Psoas muscle (tissue), 8 donors: ENCODE results near the gene FGGY. TPM values are rescaled to one million over a fixed set of nuclear protein-coding genes. Genes with fewer than 3 reads are reported as not detected.

Experiments used
- ATAC-seq, 4 donors: fragments of 200-7000 bp; cut with Tn5 transposase; one replicate each; pipeline ENCODE4 v1.9.1; 2020; ENCODE audit warnings: moderate library complexity in 3 of 4, mild to moderate bottlenecking in 2 of 4
- DNase-seq, 2 donors: peaks; one replicate each; pipeline ENCODE4 v3.0.0-alpha.2; 2020
- H3K27ac ChIP-seq: fragments of 200-600 bp; one replicate; pipeline ENCODE4 v1.8.0; 2022
- H3K27me3 ChIP-seq, 3 donors: fragments of 200-600 bp in 1 of 3; one replicate each; pipeline versions ENCODE4 v1.6.1 to v1.8.0; 2013 to 2022; ENCODE audit warnings: low read length in 2 of 3, mild to moderate bottlenecking in 2 of 3, moderate library complexity in 1 of 3; ENCODE audit not compliant: insufficient read depth in 3 of 3
- H3K36me3 ChIP-seq, 2 donors: fragments of 200-600 bp in 1 of 2; one replicate each; pipeline versions ENCODE4 v1.6.1 to v1.8.0; 2013 to 2022; ENCODE audit warnings: low read depth in 1 of 2, mild to moderate bottlenecking in 1 of 2, moderate library complexity in 1 of 2; ENCODE audit not compliant: insufficient read depth in 1 of 2
- H3K4me1 ChIP-seq: fragments of 200-600 bp; one replicate; pipeline ENCODE4 v1.8.0; 2022
- H3K4me3 ChIP-seq: fragments of 200-600 bp; one replicate; pipeline ENCODE4 v1.8.0; 2022; ENCODE audit warnings: mild to moderate bottlenecking
- H3K9me3 ChIP-seq: fragments of 200-600 bp; one replicate; pipeline ENCODE4 v1.8.0; 2022
- CTCF ChIP-seq: fragments of 200-600 bp; IDR thresholded peaks from one replicate; pipeline ENCODE4 v1.8.0; 2022; ENCODE audit warnings: antibody characterized with exemption
- whole genome bisulfite sequencing, 3 donors: extraction: QIAGEN DNeasy Blood & Tissue Kit; methylation state at CpG; one replicate each; pipeline versions ENCODE4 v1.1.6 to v1.1.7; 2013; 5-methylcytosine and 5-hydroxymethylcytosine counted together
- intact Hi-C, 2 donors: fragments of 100-400 bp; cut with DNase I; formaldehyde crosslinking; loops; one replicate each; pipeline versions ENCODE4 v1.11.0 to v1.14.2; 2022
- polyA plus RNA-seq, 3 donors: library from polyadenylated mRNA; stranded (reverse); fragments of 200-250 nt; gene quantifications; one replicate each; pipeline ENCODE4 v1.2.3, GENCODE V29; 2013
- total RNA-seq, 4 donors: library from RNA; stranded (reverse); fragmentation: NEBNext Ultra II Directional in 2 of 4; extraction: Animal tissue kit (Norgen Biotek cat#: 25700) in 2 of 4; gene quantifications; one replicate each; pipeline versions ENCODE4 v1.2.1 to v1.2.4, GENCODE V29; 2021 to 2023
- donor health status: healthy with polysubstance abuse.
- donor health status: DM: no; HTN: no; CAD: no; lungs with moderate emphysema.
- donor health status: Bipolar disorder and iron deficiency.
- donor health status: healthy.
- donor health status: DM: yes; HTN: yes; CAD: no.
- donor health status: DM: no; HTN: no; CAD: no.
- donor health status: DM: no; HTN: no; CAD: no.
- donor health status: DM: yes; HTN: yes; CAD: no.

The FGGY gene
- total and polyA plus RNA-seq, 7 donors, result 11.9 to 72.2 (median 46.5) TPM

- 95 to 96% (median 95%) methylated on average over 2 of the region's 2 CpGs for WGBS, 3 donors
- no peak for TF ChIP-seq CTCF
- DNase-seq (no peak), ATAC-seq (no peak)
- no peak overlapping the region for H3K4me3 ChIP-seq
- peaks cover 2% of the 10 kb centered on the region for H3K4me1 ChIP-seq
- no peaks in the 10 kb centered on the region for H3K27me3 ChIP-seq
- H3K9me3 ChIP-seq, result no peaks in the 10 kb centered on the region
- peaks cover 0 to 3% of the 10 kb centered on the region in 2 donors for H3K36me3 ChIP-seq
- H3K27ac ChIP-seq, result no peak overlapping the region
- intact Hi-C loops, result loop anchor here in 1 of 2 donors (10.0 kb wide), 1 partner anchor 1237 kb away; no protein-coding TSS in a partner anchor
These were observed 454.9 kb downstream of the FGGY start for GRCh38 chr1:59751801-59752200.

GRCh38 chr1:59752556-59753414, 455.9 kb downstream of the FGGY start:
- Histone ChIP-seq H3K4me3 (no peak overlapping the region), H3K27me3 (no peaks in the 10 kb centered on the region), H3K9me3 (no peaks in the 10 kb centered on the region), H3K4me1 (peaks cover 2% of the 10 kb centered on the region), H3K36me3 (peaks cover 0 to 1% of the 10 kb centered on the region in 2 donors), H3K27ac (no peak overlapping the region)
- intact Hi-C loops, result loop anchor here in 1 of 2 donors (10.0 kb wide), 1 partner anchor 1238 kb away; no protein-coding TSS in a partner anchor
- no peak for TF ChIP-seq CTCF
- no peak for ATAC-seq
- 66 to 78% (median 71%) methylated on average over 5 of the region's 5 CpGs for WGBS, 3 donors
- DNase-seq, result no peak

DNA sequence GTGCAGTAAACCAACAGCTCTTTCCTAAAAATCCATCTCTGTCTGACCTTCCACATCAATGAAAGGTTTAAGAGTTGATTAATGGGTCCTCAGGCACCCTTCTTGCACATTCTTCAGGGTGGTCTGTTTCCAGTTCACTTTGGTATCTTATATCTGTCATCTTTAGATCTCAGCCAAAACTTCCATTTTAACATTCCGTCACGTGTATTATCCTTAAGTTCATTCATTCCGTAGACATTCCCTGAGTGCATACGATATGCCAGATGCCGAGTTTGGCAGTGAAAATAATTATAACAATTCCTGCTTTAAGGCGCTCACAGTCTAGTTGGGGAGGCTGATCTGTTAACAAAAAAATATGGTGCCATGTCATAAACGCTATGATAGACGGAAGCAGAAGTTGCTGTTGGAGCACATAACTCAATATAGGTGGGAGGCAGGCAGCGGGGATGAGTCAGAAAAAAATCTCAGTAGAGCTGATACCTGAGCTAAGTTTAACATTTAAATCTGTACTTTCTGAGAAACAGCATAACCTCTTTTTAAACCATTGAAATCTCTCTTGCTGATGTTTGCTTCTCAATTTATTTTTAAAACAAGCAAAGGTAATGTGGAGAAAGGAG, 458.3 kb downstream of the FGGY start:
- TF ChIP-seq CTCF, result no peak
- H3K27me3 ChIP-seq, result no peaks in the 10 kb centered on the region
- intact Hi-C loops, result loop anchor here (5.0 to 10.0 kb wide), 4 partner anchors 48 to 1240 kb away; no protein-coding TSS in a partner anchor
- peak overlapping the region; percentile 12 for H3K27ac ChIP-seq
- DNase-seq (no peak), ATAC-seq (no peak)
- WGBS, 3 donors, result 84 to 88% (median 86%) methylated on average over 9 of the region's 9 CpGs
- H3K4me1 ChIP-seq, result peaks cover 14% of the 10 kb centered on the region
- H3K4me3 ChIP-seq, result no peak overlapping the region
- no peaks in the 10 kb centered on the region for H3K36me3 ChIP-seq
- no peaks in the 10 kb centered on the region for H3K9me3 ChIP-seq

GRCh38 chr1:59757197-59757747, 460.4 kb downstream of the FGGY start:
- H3K9me3 ChIP-seq, result no peaks in the 10 kb centered on the region
- H3K4me1 ChIP-seq, result peaks cover 12% of the 10 kb centered on the region
- no peak overlapping the region for H3K27ac ChIP-seq
- H3K4me3 ChIP-seq, result no peak overlapping the region
- no peak for TF ChIP-seq CTCF
- 52 to 91% (median 65%) methylated on average over 4 of the region's 4 CpGs for WGBS, 3 donors
- ATAC-seq (no peak), DNase-seq (no peak)
- intact Hi-C loops, result loop anchor here (5.0 to 10.0 kb wide), 4 partner anchors 50 to 1242 kb away; no protein-coding TSS in a partner anchor
- H3K36me3 ChIP-seq, result peaks cover 0 to 6% of the 10 kb centered on the region in 2 donors
- H3K27me3 ChIP-seq, result no peaks in the 10 kb centered on the region
